ENCODE results near the gene CIB2.
A peak's percentile ranks its signal among the peaks of the same experiment; 100 is the strongest.

CIB2 gene

GRCh38 chr15:78093242-78094020 lies 37.8 kb downstream of the CIB2 start:
- no peak for DNase-seq (ENCODE audit: low spot score)
- H3K4me3 ChIP-seq: no peak overlapping the region
- H3K27ac ChIP-seq: peak overlapping the region in 1 of 2 donors; percentile 35
- TF ChIP-seq CTCF (IDR thresholded peaks at IDR 0.05): no peak

GRCh38 chr15:78092261-78093041 lies 38.8 kb downstream of the CIB2 start, which contains the start of gene SH2D7:
Gene SH2D7, plus strand, starts transcription at chr15:78092561. Its CDS starts 24 bp downstream, at chr15:78092585.
- Histone ChIP-seq H3K4me3 (no peak within 1 kb of the TSS), H3K27ac (peak within 1 kb of the TSS in 1 of 2 donors; percentile 5)
- no peak for DNase-seq (ENCODE audit: low spot score)
- TF ChIP-seq CTCF (IDR thresholded peaks at IDR 0.05): no peak

DNA sequence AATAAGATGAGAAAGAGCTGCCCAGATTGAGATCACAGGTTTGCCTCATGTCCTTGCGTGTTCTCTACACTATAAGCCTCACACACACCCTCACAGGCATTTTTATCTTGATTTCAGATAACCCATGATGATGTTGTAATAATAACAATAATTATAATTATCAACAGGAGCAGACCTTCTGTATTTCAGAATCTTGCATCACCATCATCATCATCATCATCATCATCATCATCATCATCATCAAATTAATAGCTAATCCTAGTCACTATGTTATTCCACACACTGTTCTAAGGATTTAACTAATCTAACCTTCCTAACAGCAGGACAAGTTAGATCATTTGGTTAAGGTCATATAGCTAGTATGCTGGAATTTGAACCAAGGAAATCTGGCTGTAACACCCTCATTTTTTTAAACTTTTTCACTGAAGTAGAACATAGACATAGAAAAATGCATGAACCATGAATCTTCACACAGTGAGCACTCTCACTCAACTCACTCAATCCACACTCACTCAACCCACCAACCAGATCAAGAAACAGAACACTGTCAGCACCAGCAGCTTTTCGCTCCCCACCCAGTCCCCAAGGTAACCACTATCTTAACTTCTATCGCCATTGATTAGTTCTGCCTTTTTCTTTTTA lies 40.7 kb downstream of the CIB2 start:
- TF ChIP-seq CTCF (IDR thresholded peaks at IDR 0.05): no peak
- Histone ChIP-seq H3K4me3 (no peak overlapping the region), H3K27ac (no peak overlapping the region)
- DNase-seq (ENCODE audit: low spot score): no peak

GRCh38 chr15:78088773-78089080 lies 42.5 kb downstream of the CIB2 start:
- TF ChIP-seq CTCF (IDR thresholded peaks at IDR 0.05): no peak
- DNase-seq (ENCODE audit: low spot score): no peak
- Histone ChIP-seq H3K27ac (no peak overlapping the region), H3K4me3 (no peak overlapping the region)

DNA sequence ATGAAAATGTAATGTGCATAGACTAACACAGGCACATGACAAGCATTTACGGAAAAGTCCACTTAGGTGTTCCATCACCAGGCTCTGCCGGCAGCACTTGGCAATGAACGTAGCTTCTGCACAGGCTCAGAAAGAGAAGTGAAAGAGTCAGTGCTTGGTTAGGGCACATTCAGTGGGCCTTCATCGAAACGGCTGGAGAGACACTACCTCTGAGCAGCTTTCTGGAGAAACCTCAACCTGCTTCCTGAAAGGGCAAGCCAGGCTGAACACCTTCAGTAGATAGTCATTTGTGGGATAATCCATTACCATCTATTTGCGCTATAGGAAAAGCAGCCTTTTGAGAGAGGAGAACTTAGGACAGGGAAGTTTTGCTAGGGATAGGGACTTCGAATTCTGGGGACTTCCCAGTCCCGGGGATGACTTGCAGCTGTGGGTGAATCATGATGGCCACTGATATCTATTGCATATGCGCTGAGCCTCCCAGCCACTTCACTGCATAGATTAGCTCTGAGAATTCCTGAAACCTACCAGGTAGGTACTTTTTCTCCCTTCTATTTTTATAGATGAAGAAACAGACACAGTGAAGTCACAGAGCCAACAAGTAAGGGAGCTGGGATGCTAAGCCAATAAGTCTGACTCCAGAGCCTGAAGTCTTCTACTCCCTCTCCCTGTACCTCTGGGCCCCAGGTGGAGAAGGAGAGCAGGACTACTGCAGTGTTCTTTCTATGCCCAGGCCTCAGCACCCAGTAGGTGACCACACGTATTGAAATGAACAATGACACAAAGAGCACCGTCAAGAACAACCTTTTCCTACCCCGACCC lies 43.1 kb downstream of the CIB2 start:
- Histone ChIP-seq H3K4me3 (no peak overlapping the region), H3K27ac (no peak overlapping the region)
- no peak for TF ChIP-seq CTCF (IDR thresholded peaks at IDR 0.05)
- no peak for DNase-seq (ENCODE audit: low spot score)

DNA sequence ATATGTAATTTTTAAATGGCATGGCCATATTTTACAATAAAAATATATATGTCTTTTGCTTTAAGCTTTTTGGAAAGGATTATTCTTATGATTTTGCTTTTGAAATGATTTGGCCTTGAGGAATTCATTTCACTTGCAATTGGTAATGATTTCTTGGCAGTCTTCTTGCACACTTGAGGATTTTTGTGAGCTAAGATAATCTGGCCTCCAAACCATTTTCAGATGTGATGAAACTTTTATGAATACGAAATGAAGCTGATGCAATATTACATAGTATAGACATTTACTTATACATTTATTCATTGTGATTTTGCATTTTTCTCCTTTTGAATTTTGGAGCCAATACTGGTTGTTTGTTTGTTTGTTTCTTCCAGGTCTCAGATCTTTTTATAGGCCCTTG lies 45.3 kb downstream of the CIB2 start:
- Histone ChIP-seq H3K27ac (no peak overlapping the region), H3K4me3 (no peak overlapping the region)
- no peak for DNase-seq (ENCODE audit: low spot score)
- no peak for TF ChIP-seq CTCF (IDR thresholded peaks at IDR 0.05)

All from coronary artery (tissue), 2 donors.